Hematopoietic multipotent progenitor cell (in vitro differentiated cells): ENCODE data around the gene CLOCK. TPM values are rescaled to one million over a fixed set of nuclear protein-coding genes. Genes with fewer than 3 reads are reported as not detected.

Experiments
- DNase-seq, 3 donors: peaks; one replicate each; pipeline ENCODE4 v3.0.0-alpha.2; 2011 to 2015; ENCODE audit warnings: low read depth in 2 of 3, low spot score in 2 of 3
- total RNA-seq: library from RNA; depleted of rRNA; stranded (reverse); fragments of >200 nt; gene quantifications from one replicate; pipeline ENCODE4 v1.2.3, GENCODE V29; 2012

Gene CLOCK
- total RNA-seq, 1 donor = 6.2 TPM

DNA sequence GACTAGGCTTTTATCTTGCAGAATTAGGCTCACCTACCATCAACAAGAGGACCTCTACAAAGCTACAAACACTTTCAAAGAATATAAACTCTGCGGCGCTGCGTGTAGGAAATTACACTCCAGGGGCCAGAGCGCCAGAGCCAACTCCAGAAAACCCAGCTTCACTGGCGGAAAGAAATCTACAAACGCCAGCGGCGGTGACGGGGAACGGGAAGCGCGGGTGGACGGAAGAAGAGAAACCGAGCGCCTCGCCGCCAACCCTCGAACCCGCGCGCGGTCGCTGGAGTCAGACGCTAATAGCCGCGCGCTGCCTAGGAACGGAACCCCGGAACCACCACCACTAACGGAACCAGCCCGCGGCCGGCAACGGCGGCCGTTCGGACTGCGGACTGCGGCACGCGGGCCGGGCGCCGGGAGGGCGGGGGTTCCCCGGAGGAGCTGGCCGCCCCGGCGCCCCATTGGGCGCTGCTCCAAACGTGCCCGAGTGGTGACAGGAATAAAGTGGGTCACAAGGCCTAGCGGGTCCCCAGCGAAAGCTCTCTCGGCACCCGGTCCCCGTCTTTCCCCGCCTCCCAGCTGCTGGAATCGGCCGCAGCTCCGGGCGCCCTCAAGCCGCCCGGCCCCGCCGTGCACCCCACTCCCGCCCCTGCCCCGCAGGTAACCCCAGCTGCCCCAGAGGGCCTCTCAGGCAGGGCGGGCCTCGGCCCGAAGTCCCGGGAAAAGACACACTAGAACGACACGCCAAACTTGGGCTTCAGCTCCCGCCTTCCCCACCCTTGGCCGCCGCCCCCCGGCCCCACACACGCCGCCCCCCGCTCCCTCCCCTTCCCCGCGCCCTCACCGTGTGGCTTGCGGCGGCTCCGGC is 836 bp downstream of the CLOCK start:
- peak; percentile 33 to 72 (median 70) for DNase-seq

DNA sequence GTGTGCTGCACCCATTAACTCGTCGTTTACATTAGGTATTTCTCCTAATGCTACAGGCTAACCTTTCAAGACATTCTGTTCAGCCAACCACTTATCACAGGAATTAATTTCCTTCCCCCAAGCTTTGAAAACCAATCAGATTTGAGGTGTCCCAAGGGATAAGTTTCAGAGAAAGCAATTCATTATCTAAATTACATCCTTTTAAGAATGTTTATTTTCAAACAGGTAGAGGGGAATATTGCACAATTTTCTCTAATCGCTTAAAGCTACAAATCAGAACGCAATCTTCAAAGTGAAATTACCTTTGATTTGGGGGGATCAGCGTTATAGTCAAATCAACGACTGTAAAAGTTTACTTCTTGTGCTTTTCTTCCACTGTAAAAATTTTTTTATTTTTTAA is 1.6 kb downstream of the CLOCK start:
- no peak for DNase-seq

DNA sequence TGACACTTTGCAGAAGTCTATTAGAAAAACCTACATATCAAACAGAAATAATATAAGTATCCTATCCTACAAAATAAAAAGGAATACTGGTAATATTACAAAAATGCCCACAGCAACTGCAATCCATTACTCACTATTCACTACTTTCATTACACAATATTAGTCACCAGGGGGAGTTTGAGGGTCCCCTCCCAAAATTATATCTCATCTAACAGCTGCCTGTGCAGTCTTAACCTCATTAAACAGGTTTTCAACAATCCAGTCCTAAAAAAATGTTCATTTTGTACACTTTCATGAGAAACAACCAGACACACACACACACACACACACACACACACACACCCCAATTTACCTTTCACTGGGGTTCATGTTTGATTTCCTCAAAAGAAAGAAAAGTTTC is 2.9 kb downstream of the CLOCK start:
- peak in 2 of 3 donors; percentile 23 to 29 for DNase-seq

DNA sequence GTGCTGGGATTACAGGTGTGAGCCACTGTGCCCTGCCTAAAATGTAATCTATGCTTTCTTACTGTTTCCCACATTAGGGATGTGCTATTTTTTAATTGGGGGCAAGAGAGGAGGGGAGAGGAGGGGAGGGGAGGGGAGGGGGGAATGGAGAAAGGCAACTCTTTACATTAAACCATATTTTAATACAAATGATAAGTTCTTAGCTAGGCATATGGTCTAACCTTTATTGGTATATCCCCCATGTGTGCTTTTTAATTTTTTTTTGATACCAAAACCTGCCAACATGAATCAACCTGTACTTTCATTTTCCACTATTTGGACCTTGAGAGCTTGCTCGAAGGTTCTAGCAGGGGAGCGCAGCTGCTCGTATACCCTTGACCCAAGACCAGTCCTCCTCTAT is 6.4 kb downstream of the CLOCK start:
- DNase-seq = no peak

DNA sequence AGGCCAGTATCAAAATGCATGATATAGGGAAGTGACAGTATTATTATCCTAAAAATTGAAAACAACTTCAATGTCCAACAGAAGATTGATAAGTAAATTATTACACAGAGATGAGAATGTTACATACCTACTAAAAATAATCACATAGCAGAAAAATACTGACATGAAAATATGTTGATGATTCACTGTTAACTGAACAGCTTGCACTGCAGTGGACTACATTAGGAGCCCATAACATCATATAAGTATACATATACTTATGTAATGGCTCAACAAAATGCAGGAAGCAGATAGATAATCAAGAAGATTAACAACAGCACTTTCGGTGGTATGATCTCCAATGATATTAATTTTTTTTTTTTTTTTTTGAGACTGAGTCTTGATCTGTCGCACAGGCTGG is 7.1 kb downstream of the CLOCK start:
- DNase-seq = no peak

DNA sequence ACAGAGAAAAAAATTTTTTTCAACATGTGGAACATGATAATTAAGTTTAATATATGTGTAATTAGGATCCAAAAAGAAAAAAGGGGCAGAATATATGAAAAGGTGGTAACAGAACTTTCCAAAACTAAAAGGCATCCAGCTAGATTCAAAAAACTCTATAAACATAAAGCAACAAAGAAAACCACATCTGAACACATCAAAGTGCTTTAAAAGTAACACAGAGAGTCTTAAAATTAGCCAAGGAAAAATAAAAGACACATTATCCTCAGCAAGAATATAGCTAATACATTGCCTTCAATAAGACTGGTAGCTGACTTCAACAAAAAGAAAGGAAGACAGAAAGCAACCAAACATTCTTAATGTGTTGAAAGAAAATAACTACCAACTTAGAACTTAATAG is 8.2 kb downstream of the CLOCK start:
- no peak for DNase-seq

DNA sequence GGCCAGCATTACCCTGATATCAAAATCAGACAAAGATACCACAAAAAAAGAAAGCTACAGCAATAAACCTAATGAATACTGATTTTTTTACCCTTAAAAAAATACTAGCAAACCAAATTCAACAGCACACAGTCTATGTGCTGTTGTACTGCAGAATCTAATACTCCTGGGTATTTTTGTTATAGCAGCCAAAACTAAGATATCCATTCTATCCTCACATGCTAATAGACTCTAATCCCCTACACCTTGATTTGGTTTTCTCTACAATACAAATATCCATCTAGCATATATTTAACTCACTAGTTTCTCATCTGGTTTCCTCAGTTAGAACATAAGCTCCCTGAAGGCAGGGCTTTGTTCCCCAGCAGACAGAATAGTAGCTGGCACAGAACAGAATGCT is 12.4 kb downstream of the CLOCK start:
- DNase-seq = no peak

DNA sequence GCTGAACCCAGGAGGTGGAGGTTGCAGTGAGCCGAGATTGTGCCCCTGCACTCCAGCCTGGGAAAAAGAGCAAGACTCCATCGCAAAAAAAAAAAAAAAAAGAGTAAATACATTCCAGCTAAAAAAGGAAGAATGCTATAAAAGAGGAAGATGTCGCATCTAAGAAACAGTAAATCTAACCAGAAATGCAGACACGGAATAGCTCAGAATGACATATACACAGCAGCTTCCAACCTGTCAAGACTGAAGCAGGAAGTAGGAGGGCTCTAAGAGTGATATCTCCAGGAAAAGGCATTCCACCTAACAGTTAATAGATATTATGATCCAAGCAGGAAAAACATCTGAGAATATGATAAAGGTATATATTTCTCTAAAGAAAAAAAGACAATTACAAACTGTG is 16.0 kb downstream of the CLOCK start:
- DNase-seq = peak in 1 of 3 donors; percentile 11

DNA sequence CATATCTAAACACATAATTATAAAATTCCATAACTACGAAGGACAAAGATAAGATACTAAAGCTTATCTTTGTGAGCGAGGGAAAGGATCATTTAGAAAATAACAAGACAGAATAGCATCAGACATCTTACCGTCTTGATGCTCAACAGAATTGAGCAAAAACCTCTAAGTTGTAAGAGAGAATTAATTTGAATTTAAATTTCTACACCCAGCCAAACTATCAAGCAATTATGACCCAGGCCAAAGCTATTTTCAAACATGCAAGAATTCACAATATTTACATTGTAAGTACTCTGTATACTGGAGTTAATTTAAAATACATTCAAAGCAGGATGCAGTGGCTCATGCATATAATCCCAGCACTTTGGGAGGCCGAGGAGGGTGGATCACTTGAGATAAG is 16.5 kb downstream of the CLOCK start:
- DNase-seq = no peak

DNA sequence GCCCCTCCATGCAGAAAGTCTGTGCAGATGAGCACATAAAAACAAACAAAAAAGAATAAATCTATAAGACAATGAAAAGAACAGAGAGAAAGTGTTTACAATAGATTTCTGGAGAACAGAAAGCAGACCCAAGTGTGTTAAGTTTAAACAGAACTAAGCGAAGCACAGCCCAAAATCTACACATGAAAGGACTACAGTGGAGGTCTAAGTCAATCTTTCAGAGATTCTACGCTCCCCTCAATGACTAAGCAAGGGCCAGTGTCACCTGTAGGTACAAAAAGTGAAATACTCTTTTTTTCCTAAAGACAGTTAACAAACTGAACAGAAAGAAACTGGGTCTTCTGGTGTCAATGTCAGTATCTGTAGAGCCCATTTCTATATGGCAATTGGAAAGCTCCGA is 18.2 kb downstream of the CLOCK start:
- no peak for DNase-seq

DNA sequence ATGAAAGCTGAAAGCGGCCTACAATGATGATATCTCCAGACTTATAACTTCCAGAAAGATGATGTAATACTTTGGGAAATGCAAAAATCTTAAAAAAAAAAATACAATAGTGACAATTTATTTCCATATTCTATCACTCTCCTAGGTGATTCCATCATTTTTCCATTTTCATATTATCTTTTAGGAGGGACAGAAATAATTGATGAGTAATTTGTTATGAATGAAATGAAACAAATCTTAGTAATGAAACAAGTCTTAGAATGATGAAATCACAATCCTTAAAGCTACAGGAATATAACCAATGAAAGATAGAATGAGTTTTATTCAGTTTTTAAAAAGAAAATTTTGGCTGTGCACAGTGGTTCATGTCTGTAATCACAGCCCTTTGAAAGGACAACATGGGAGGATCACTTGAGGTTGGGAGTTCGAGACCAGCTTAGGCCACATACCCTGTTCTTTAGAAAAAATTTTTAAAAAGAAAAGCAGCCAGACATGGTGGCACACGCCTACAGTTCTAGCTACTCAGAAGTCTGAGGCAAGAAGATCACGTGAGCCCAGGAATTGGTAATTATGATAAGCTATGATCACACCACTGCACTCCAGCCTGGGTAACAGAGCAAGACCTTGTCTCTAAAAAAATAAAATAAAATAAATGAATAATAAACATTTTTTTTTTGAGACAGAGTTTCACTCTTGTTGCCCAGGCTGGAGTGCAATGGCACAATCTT is 21.7 kb downstream of the CLOCK start:
- no peak for DNase-seq

DNA sequence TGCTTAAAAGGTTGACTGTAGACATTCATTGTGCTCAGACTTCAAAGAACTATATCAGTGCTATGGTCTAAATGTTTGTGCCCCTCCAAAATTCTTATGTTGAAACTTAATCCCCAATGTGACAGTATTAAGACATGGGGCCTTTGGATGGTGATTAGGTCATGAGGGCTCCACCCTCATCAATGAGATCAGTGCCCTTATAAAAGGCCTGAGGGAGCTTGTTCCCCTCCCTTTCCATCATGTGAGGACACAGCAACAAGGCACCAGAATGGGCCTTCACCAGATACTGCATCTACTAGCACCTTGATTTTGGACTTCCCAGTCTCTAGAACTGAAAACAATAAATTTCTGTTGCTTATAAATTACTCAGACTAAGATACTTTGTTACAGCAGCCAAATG is 28.3 kb downstream of the CLOCK start:
- no peak for DNase-seq

DNA sequence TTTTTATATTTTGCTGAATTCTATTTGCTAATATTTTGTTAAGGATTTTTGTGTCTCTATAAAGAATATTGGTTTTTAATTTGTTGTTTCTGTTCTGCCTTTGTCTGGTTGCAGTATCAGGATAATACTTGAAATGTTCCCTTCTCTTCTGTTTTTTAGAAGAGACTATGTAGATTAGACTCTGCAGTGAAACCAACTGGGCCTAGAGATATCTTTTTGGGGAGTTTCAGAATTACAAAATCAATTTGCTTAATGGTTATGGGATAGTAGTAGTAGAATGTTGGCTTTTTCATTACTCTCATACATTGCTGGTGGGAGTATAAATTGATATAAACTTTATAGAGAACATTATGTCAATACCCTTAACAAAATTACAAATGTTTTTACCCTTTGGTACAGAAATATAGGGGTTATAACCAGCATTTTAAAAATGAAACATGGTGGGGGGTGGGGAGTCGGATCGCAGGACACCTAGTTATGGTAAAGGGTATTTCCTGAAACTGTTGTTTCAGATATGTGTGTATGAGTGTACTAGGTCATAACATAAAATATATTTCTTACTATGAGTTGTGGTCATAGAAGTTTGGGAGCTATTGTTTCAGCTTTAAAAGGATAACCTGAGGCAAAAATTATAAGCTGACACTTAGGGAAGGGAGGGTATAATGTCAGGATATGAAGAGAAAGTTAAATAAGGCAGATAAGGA is 29.0 kb downstream of the CLOCK start:
- no peak for DNase-seq

DNA sequence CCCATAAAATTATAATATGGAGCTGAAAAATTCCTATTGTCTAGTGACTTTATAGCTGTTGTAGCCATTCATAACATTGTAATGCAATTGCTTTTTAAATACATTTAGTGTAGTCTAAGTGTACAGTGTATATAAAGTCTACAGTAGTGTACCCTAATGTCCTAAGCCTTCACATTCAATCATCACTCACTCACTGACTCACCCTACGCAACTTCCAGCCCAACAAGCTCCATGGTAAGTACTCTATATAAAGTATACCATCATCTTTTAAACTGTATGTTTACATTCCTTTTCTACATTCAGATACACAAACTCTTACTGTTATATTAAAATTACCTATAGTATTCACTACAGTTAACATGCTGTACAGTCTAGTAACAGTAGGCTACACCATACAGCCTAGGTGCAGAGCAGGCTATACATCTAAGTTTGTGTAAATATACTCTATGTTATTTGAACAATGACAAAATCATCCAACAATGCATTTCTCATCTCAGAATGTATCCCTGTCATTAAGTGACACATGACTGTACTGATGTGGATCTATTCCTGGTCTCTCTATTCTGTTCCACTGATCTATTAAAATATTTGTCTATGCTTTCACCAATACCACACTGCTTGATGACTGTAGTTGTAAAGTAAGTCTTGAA is 33.7 kb downstream of the CLOCK start:
- DNase-seq = no peak

DNA sequence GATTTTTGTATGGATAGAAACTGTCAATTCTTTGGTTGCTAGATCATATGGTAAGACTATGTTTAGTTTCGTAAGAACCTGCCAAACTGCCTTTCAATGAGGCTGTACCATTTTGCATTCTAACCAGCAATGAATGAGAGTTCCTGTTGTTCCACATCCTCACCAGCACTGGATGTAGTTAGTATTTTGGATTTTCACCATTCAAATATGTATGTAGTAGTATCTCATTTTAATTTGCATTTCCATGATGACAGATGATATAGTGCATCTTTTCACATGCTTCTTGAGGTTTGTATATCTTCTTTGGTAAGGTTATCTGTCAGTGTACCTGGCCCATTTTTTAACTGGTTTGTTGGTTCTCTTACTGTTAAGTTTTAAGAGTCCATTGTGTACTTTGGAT is 34.6 kb downstream of the CLOCK start:
- no peak for DNase-seq

DNA sequence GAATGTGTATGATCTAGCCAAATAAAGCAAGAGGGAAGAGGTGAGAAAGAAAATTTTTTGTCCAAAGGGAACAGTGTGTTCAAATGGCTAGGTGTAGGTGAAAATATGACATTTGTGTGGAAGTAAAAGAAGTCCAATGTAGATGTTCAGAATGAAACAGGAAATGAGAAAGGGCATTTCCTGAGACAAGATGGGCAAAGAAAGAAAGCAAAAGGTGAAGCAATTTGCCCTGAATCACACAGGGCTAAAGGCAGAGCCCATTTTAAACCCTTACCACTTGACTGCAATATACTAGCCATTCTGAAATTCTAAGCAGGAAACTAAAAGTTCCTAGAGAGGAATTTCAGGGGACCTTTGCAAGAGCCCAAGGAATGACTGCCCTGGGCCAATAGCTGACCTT is 36.0 kb downstream of the CLOCK start:
- DNase-seq = no peak

DNA sequence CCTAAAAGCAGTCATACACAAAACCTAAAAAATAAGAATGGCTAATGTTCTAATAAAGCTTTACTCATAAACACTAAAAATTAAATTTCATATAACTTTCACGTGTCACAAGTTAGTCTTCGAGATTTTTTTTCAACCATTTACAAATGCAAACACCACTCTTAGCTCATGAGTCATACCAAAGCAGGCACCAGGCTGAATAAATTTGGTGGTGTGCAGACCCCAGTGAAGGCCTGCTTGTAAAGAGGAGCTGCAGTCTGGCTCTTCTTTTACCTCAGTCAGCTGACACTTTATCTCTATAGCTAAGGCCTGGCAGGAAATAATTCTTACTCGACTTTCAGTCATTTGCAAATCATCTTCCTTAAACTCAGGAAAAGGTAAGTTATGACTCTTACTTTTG is 37.4 kb downstream of the CLOCK start:
- DNase-seq = no peak

DNA sequence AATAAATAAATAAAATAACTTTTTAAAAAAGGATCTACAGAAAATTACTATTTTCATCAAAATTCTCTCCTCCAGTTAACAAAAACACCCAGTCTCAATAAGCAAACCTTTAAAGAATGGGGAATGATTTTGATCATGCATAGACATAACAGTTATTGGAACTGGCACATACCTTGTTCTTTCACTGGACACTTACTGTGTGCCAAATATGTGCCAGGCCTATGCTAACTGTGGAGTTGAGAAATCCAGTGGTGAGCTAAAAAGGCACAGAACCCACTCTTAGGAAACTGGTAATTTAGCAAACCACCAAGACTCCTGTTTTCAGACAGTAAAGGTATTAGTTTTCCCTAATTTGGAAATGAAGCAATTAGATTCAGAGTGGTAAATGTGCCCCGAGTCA is 39.1 kb downstream of the CLOCK start:
- no peak for DNase-seq

DNA sequence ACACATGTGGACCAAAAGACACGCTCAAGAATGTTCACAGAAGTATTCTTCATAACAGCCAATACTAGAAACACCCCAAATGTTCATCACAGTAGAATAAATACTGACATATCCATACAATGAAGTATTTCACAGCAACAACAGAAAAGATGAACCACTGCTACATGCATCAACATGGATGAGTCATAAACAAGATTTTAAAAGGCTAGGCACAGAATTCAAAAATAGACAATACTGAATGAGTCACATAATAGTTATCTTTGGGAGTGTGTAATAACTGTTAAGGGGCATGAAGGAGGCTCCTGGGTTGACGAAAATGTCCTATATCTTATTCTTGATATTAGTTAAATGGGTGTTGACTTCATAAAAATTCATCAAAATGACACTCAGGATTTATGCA is 43.5 kb downstream of the CLOCK start:
- no peak for DNase-seq

DNA sequence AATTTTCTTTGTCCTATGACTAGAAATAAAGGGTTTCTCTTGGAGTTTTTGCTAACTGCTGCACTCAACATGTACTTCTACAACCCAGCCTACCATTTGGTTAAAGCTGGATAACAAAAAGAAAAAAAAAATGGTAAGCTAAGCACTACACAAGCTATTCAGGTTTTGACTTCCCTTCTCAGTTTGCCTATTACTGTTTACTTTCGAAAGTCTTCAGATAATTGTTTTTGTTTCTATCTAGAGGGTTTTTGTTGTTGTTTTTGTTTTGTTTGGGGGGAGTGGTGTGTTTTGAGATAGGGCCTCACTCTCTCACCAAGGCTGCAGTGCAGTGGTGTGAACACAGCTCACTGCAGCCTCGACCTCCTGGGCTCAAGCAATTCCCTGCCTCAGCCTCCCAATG is 46.6 kb downstream of the CLOCK start:
- DNase-seq = no peak

DNA sequence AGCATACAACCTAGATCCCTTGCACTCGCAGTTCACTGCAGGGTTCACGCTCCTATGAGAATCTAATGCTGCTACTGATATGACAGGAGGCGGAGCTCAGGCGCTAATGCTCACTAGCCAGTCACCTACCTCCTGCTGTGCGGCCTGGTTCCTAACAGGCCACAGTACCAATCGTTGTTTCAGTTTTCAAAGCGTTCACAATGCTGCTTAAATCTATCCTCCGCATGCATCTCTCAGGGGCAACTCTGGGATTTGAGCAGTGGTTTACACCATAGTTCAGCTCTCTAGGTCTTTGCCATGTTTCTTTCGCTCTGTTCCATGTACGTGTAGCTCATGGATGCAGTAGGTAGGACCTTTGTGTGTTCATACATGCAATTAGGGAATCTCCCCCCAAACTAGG is 47.2 kb downstream of the CLOCK start:
- no peak for DNase-seq
